GM18873 (cell line): ENCODE data around the gene MLST8.
"Not testable (repeated sequence)": the region's sequence is repeated elsewhere in the genome, so short reads cannot be mapped to it uniquely, and the experiment has no call there.

Experiments
- ATAC-seq: cut with Tn5 transposase; IDR thresholded peaks from one replicate; pipeline ENCODE4 v1.9.1; 2021; ENCODE audit warnings: mild to moderate bottlenecking, moderate library complexity, moderate number of reproducible peaks; ENCODE audit not compliant: unreplicated experiment, low FRiP score

MLST8 gene

DNA sequence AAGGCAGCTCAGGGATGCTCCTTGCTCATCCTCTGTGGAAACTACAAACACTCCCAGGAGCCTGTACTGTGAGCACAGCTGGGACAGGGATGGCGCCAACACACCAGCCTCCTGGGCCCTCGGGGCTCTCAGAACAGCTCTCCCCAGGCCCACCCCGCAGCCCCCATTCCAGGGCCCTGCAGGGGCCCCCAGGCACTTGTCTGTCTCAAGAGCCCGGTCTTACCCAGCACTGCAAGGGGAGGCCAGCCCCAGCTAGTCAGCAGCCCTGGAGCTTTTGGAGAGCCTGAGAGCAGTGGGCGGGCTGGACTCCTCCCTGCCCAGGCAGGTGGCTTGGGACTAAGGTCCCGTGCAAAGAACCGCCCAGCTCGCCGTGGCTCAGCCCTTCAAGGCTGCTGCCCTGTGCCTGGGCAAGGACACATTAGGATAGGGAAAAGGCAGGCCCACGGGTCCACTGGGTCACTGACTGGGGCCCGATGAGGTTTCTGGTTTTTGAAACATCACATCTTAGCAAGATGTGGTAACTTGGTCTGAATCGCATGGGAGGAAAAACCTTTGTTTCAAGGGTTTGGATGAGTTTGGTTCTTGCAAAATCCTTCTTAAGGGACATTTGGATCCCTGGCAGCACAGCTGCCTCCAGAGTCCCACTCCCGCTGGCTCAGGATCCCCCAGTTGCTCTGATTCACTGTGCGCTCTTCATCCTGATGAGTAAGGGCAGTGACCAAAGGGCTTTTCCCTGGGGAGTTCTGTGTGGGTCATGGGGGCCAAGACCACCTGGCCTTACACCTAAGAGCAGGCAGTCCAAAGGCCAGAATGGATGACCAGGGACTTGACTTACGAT lies 33.8 kb downstream of the MLST8 start:
- ATAC-seq, result no peak

- not testable (repeated sequence) for ATAC-seq
Measured at GRCh38 chr16:2240331-2240730, 35.1 kb downstream of the MLST8 start.

- ATAC-seq, result no peak
Measured at GRCh38 chr16:2242598-2242997, 37.3 kb downstream of the MLST8 start.

- ATAC-seq, result no peak
Measured at GRCh38 chr16:2243031-2243528, 37.8 kb downstream of the MLST8 start.

DNA sequence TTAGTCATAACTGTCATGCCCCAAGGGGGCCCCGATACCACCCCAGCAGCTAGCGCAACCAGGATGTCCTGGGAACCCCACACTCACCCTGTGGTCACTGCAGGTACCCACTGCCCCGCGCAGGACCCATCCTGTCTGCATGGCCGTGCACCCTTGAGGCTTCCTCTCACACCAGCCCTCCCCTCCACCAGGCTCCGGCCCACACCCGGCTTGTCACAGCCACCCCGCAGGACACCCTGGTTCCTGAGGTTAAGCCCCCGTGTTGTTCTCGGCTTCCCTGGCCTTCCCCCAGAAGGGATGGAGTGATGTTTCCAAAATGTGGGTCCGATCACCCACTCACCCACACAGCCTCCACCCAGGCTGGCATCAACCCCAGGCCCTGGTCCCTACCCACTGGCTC lies 38.5 kb downstream of the MLST8 start:
- no peak for ATAC-seq

DNA sequence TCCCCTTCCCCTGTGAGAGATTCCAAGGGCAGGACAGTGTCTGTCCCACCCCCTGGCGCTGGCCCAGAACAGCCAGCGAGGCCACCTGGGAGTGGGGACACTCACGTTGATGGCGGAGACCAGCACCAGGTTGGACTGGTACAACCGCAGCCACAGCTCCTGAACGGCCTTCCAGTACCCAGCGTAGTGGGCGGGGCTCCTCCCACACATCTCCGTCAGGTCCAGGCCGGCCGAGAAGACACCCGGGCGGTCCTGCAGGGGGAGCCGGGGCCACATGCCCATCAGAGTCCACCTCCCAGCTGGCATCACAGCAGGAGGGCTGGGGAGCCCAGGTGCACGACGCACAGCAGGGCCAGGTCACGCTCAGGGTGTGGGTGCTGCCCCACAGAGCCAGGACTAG lies 39.0 kb downstream of the MLST8 start:
- no peak for ATAC-seq

- ATAC-seq, result no peak
Measured at GRCh38 chr16:2244926-2245795, 39.9 kb downstream of the MLST8 start.

GRCh38 chr16:2246301-2246885 lies 41.1 kb downstream of the MLST8 start:
- no peak for ATAC-seq

DNA sequence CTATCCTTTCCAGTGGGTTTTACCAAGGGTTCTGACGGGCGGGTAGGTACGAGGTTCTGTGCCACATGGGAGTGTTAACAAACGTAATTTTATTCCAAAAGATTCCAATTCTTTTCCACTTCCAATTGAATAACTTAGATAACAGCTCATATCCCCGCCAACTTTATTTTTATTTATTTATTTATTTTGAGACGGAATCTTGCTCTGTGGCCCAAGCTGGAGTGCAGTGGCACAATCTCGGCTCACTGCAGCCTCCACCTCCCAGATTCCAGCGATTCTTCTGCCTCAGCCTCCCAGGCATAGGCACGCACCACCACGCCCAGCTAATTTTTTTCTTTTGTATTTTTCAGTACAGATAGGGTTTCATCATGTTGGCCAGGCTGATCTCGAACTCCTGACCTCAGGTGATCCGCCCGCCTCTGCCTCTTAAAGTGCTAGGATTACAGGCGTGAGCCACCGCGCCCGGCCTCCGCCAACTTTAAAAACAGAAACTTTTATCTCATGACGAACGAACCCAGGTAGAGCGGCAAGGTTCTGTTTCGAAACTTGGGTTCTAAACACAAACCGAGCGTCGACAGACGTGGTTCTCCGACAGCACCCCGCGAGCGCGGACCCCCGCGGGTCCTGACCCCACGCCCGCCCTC lies 45.5 kb downstream of the MLST8 start:
- ATAC-seq, result no peak

- peak; percentile 67 for ATAC-seq
Measured at GRCh38 chr16:2251296-2252111, 46.2 kb downstream of the MLST8 start, which contains the start of gene ECI1. ECI1 (minus strand) TSS chr16:2251587; CDS start chr16:2251566, 21 bp downstream.

DNA sequence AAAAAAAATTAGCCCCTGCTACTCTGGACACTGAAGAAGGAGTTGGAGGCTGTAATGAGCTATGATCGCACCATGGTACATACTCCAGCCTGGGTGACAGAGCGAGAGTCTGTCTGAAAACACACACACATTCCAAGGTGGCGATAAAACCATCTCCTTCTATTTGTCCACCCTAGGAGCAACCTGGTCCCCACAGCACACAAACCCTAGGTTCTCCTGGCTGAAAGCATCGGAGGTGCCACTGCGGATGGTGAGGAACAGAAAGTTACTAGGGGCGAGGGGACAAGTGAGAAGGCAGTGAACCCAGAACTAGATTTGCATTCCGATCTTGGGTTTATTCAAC lies 47.5 kb downstream of the MLST8 start:
- no peak for ATAC-seq

- no peak for ATAC-seq
Measured at GRCh38 chr16:2253293-2253692, 48.0 kb downstream of the MLST8 start.

DNA sequence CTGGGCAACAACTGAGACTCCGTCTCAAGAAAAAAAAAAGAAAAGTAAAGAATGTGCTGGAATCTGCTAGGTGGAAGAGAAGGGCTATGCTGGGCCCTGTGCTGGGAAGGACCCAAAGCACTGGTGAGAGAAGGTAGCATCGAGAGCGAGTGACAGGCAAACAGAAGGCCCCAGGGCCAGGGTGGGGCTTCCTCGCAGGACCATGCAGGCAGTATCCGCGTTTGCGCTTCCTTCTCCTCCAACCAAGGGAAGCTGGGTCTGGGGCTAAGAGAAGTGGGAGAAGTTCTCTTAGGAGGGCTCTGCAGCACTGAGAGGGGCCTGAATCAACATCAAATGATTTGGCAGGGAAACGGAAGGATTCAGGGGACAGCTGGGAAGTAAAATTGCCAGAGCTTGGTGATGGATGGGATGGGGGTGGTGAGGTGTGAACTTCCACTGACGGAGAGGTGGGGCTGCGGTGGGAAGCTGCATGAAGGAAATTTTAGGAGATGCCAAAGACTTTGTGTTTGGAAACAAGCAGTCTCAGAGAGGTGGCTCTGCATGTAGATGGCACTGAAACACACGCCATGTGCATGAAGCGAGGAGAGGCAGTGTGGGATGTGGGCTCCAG lies 51.4 kb downstream of the MLST8 start:
- ATAC-seq, result no peak

- no peak for ATAC-seq
Measured at GRCh38 chr16:2257726-2258125, 52.5 kb downstream of the MLST8 start.

- ATAC-seq, result not testable (repeated sequence)
Measured at GRCh38 chr16:2258530-2258929, 53.3 kb downstream of the MLST8 start.
